NT2/D1 (cell line): ENCODE measurements around the gene IQCK.

Experiments used
- DNase-seq: peaks from one replicate; pipeline ENCODE4 v3.0.0-alpha.2; 2011; ENCODE audit warnings: low read depth, low spot score
- H3K27me3 ChIP-seq: 2 replicates; pipeline ENCODE4 v1.6.0; 2011; ENCODE audit warnings: mild to moderate bottlenecking; ENCODE audit not compliant: insufficient read length, insufficient read depth
- H3K36me3 ChIP-seq: 2 replicates; pipeline ENCODE4 v1.6.1; 2011; ENCODE audit warnings: mild to moderate bottlenecking, low read length, mixed read lengths; ENCODE audit not compliant: insufficient read depth, insufficient read length
- H3K4me1 ChIP-seq: 2 replicates; pipeline ENCODE4 v1.5.1; 2011; ENCODE audit not compliant: insufficient read depth, insufficient read length
- H3K4me3 ChIP-seq: 2 replicates; pipeline ENCODE4 v1.5.1; 2011; ENCODE audit warnings: low read depth; ENCODE audit not compliant: insufficient read length
- H3K9ac ChIP-seq: 2 replicates; pipeline ENCODE4 v1.6.0; 2011; ENCODE audit warnings: low read depth; ENCODE audit not compliant: insufficient read length
- H3K9me3 ChIP-seq: 2 replicates; pipeline ENCODE4 v1.5.1; 2011; ENCODE audit warnings: mild to moderate bottlenecking, low read length; ENCODE audit not compliant: insufficient read depth
- SUZ12 ChIP-seq: IDR thresholded peaks from 2 replicates; pipeline ENCODE4 v1.6.1; 2011; ENCODE audit not compliant: insufficient read length, insufficient read depth; ENCODE audit errors: extremely low read depth
- YY1 ChIP-seq: IDR thresholded peaks from 2 replicates; pipeline ENCODE4 v1.6.1; 2011; ENCODE audit not compliant: insufficient read length, insufficient read depth
- ZNF274 ChIP-seq: IDR thresholded peaks from 2 replicates; pipeline ENCODE4 v1.6.1; 2011; ENCODE audit warnings: mild to moderate bottlenecking, low read depth, low read length

The IQCK gene

GRCh38 chr16:19722269-19722952 is 4.3 kb downstream of the IQCK start:
- TF ChIP-seq ZNF274 (no peak), SUZ12 (no peak), YY1 (no peak)
- H3K27me3 ChIP-seq, result no peaks in the 10 kb centered on the region
- H3K36me3 ChIP-seq, result peaks cover 4% of the 10 kb centered on the region
- H3K9me3 ChIP-seq, result no peaks in the 10 kb centered on the region
- no peak overlapping the region for H3K4me3 ChIP-seq
- H3K4me1 ChIP-seq, result no peaks in the 10 kb centered on the region
- no peak overlapping the region for H3K9ac ChIP-seq
- DNase-seq, result no peak

- H3K4me1 ChIP-seq, result no peaks in the 10 kb centered on the region
- no peaks in the 10 kb centered on the region for H3K27me3 ChIP-seq
- no peak overlapping the region for H3K9ac ChIP-seq
- H3K9me3 ChIP-seq, result no peaks in the 10 kb centered on the region
- H3K36me3 ChIP-seq, result peaks cover 4% of the 10 kb centered on the region
- TF ChIP-seq SUZ12 (no peak), YY1 (no peak), ZNF274 (no peak)
- DNase-seq, result no peak
- H3K4me3 ChIP-seq, result no peak overlapping the region
Measured at GRCh38 chr16:19722981-19723380, 4.9 kb downstream of the IQCK start.

DNA sequence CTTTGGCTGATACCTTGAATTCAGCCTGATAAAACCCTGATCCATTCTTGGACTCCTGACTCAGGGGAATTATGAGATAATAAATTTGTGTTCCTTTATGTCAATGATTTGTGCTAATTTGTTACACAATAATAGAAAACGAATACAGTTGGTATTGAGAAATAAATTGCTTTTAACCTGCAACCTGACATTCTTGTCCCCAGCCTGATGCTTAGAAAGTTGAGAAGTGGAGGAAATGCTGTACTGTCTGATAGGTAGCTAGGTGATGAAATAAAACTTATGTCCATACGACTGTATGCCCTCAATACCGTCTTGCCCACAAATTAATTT is 10.5 kb downstream of the IQCK start:
- no peaks in the 10 kb centered on the region for H3K4me1 ChIP-seq
- no peaks in the 10 kb centered on the region for H3K27me3 ChIP-seq
- TF ChIP-seq ZNF274 (no peak), SUZ12 (no peak), YY1 (no peak)
- no peak overlapping the region for H3K4me3 ChIP-seq
- DNase-seq, result no peak
- H3K9ac ChIP-seq, result no peak overlapping the region
- no peaks in the 10 kb centered on the region for H3K9me3 ChIP-seq
- peaks cover 4% of the 10 kb centered on the region for H3K36me3 ChIP-seq

DNA sequence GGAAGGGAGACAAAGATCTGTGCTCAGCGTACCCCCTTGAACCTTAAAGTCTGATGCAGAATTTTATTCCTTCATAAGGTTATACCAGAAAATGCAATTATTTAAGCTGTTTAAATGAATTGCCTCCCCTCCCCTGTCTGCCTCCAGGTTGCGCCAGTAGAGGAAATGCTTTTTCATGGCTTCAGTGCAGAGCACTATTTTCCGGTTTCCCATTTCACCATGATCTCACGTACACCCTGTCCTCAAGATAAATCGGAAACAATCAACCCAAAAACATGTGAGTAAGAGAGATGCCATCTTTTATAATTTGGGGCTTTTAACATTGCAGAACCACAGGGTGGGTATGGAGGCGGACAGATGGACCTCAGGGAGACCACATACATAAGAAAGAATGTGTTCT is 15.5 kb downstream of the IQCK start:
- no peak overlapping the region for H3K9ac ChIP-seq
- H3K36me3 ChIP-seq, result peaks cover 17% of the 10 kb centered on the region
- H3K9me3 ChIP-seq, result no peaks in the 10 kb centered on the region
- TF ChIP-seq SUZ12 (no peak), ZNF274 (no peak), YY1 (no peak)
- no peaks in the 10 kb centered on the region for H3K27me3 ChIP-seq
- no peak overlapping the region for H3K4me3 ChIP-seq
- DNase-seq, result no peak
- no peaks in the 10 kb centered on the region for H3K4me1 ChIP-seq

- H3K4me3 ChIP-seq, result no peak overlapping the region
- H3K27me3 ChIP-seq, result no peaks in the 10 kb centered on the region
- DNase-seq, result no peak
- no peak for TF ChIP-seq ZNF274
- no peak for TF ChIP-seq YY1
- no peak for TF ChIP-seq SUZ12
- no peaks in the 10 kb centered on the region for H3K4me1 ChIP-seq
- peaks cover 23% of the 10 kb centered on the region for H3K36me3 ChIP-seq
- no peaks in the 10 kb centered on the region for H3K9me3 ChIP-seq
- no peak overlapping the region for H3K9ac ChIP-seq
Measured at GRCh38 chr16:19735074-19735867, 17.2 kb downstream of the IQCK start.

- Histone ChIP-seq H3K4me3 (no peak overlapping the region), H3K9me3 (no peaks in the 10 kb centered on the region), H3K4me1 (no peaks in the 10 kb centered on the region), H3K36me3 (peaks cover 23% of the 10 kb centered on the region), H3K9ac (no peak overlapping the region), H3K27me3 (no peaks in the 10 kb centered on the region)
- no peak for TF ChIP-seq SUZ12
- TF ChIP-seq ZNF274, result no peak
- TF ChIP-seq YY1, result no peak
- no peak for DNase-seq
Measured at GRCh38 chr16:19737306-19738038, 19.4 kb downstream of the IQCK start.

DNA sequence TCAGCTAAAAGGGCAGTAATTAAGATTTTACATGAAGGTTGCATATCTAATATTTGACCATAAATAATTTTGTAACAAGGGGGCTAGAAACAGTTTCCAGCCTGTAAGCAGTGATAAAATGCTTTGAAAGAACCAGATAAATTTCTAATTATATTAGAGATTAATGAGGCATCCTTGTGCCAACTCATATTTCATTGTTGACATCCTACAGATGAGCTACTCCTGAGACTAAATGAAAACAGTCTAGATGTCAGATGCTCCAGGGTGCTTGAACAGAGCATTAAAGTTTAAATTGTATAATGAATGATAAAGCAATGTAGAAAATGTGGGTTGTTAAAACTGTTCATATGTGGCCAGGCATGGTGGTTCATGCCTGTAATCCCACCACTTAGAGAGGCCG is 23.3 kb downstream of the IQCK start:
- Histone ChIP-seq H3K27me3 (no peaks in the 10 kb centered on the region), H3K4me3 (no peak overlapping the region), H3K4me1 (no peaks in the 10 kb centered on the region), H3K36me3 (peaks cover 6% of the 10 kb centered on the region), H3K9ac (no peak overlapping the region), H3K9me3 (no peaks in the 10 kb centered on the region)
- no peak for DNase-seq
- no peak for TF ChIP-seq YY1
- TF ChIP-seq SUZ12, result no peak
- TF ChIP-seq ZNF274, result no peak
